IPS-20b (cell line): ENCODE data around the gene ABO.
"Not testable (repeated sequence)": the region's sequence is repeated elsewhere in the genome, so short reads cannot be mapped to it uniquely, and the experiment has no call there.

Source experiments
- H3K27ac ChIP-seq: one replicate; pipeline ENCODE4 v1.5.1; 2013; ENCODE audit warnings: low read length
- H3K27me3 ChIP-seq: 2 replicates; pipeline ENCODE4 v1.6.1; 2013; ENCODE audit warnings: mild to moderate bottlenecking, low read length, inconsistent platforms; ENCODE audit not compliant: insufficient read depth
- H3K36me3 ChIP-seq: 2 replicates; pipeline ENCODE4 v1.6.1; 2013; ENCODE audit warnings: low read depth, mild to moderate bottlenecking, inconsistent platforms, low read length, moderate library complexity; ENCODE audit not compliant: insufficient read depth
- H3K4me1 ChIP-seq: 2 replicates; pipeline ENCODE4 v1.6.1; 2013; ENCODE audit warnings: mild to moderate bottlenecking, control low read depth, inconsistent platforms, low read length, moderate library complexity; ENCODE audit not compliant: insufficient read depth
- H3K4me3 ChIP-seq: 2 replicates; pipeline ENCODE4 v1.5.1; 2013; ENCODE audit warnings: mild to moderate bottlenecking, low read length, inconsistent platforms
- H3K9ac ChIP-seq: 2 replicates; pipeline ENCODE4 v1.6.1; 2013; ENCODE audit warnings: low read depth, mild to moderate bottlenecking, inconsistent platforms, low read length, moderate library complexity
- H3K9me3 ChIP-seq: 2 replicates; pipeline ENCODE4 v1.6.1; 2013; ENCODE audit warnings: mild to moderate bottlenecking, low read depth, low read length, inconsistent platforms; ENCODE audit not compliant: insufficient read depth

Gene ABO

DNA sequence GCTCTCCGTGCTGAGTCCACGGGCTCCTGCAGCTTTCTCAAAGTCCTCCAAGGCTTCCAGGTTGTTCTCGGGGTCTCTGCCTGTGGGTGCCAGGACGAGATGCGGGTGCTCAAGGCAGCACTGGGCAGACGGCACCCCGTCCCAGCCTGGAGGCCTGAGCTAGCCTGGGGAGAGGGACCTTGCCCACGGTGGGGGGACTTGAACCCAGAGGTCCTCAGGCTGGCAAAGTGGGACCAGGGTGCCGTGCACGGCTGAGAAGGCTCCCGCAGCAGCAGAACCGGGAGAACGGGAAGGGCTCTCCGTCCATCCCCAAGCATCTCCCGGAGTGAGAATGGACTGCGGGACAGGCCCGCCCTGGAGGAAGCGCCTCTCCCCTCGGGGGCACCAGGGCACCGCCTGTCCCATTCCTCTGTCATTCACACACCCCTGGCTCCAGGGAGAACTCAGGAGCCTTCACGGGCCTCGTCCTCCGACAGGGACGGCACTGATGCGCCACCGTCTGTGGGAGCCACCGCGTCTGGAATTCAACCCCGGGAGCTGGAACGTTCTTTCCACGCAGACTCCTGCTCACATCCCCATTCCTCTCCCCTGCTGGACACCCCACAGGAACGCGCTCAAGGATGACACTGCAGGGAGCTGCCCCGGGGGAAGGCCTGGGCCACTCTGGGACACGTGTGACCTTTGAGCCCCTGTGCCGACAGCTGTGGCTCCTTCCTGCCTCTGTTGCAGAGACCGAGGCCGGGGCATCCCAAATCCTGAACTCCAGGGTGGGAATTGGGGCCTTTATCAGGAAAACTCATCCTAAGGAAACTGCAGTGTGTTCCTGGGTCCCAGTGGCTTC is 49.6 kb downstream of the ABO start:
- no peak overlapping the region for H3K4me3 ChIP-seq
- H3K27me3 ChIP-seq = peaks cover 4% of the 10 kb centered on the region; the same call in 1 of the 2 replicates
- no peak overlapping the region for H3K9ac ChIP-seq
- H3K9me3 ChIP-seq = no peaks in the 10 kb centered on the region
- no peaks in the 10 kb centered on the region for H3K4me1 ChIP-seq
- H3K27ac ChIP-seq = no peak overlapping the region
- no peaks in the 10 kb centered on the region for H3K36me3 ChIP-seq

- H3K36me3 ChIP-seq = no peaks in the 10 kb centered on the region
- no peaks in the 10 kb centered on the region for H3K9me3 ChIP-seq
- no peak overlapping the region for H3K4me3 ChIP-seq
- no peaks in the 10 kb centered on the region for H3K4me1 ChIP-seq
- peaks cover 10% of the 10 kb centered on the region; the same call in 1 of the 2 replicates for H3K27me3 ChIP-seq
- H3K27ac ChIP-seq = no peak overlapping the region
- H3K9ac ChIP-seq = no peak overlapping the region
These were observed 50.2 kb downstream of the ABO start for GRCh38 chr9:133224762-133225161.

GRCh38 chr9:133223159-133223756 is 51.7 kb downstream of the ABO start:
- H3K9ac ChIP-seq, H3K27ac ChIP-seq, H3K4me1 ChIP-seq, H3K4me3 ChIP-seq, H3K36me3 ChIP-seq, H3K9me3 ChIP-seq: not testable (repeated sequence)
- peaks cover 25% of the 10 kb centered on the region for H3K27me3 ChIP-seq

GRCh38 chr9:133221994-133222393 is 53.0 kb downstream of the ABO start:
- not testable (repeated sequence) for H3K4me3 ChIP-seq, H3K27ac ChIP-seq, H3K4me1 ChIP-seq, H3K36me3 ChIP-seq, H3K9ac ChIP-seq, H3K9me3 ChIP-seq
- H3K27me3 ChIP-seq = peaks cover 25% of the 10 kb centered on the region

DNA sequence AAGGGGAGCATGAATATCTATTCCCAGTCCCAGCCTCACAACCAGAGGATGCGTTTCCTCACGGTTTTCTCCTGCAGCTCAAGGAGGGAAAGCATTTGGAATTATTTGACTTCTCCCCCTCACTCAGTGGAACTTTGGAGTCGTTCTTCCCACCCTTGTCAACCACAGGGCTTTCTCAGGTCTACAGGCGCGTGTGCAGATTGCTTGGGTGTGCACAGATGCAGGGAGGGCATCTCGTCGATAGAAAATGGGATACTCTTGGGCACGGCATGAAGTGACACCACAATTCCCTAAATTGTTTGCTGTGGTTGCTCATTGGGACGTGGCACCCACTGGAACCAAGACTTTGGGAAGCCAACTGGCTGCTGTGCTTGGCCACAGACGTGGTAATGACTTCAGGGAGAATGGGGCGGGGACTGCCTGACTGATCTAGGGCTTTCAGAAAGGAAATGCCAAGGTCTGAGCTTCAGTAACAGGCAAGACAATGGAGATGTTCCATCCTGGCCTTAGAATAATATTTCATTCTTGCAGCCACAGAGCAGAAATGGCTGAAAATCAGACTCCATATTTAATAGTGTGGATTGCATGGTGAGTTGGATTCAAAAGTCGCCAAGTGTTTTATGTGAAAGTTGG is 53.7 kb downstream of the ABO start:
- Histone ChIP-seq H3K27ac (no peak overlapping the region), H3K4me3 (no peak overlapping the region), H3K4me1 (no peaks in the 10 kb centered on the region), H3K9me3 (no peaks in the 10 kb centered on the region), H3K9ac (no peak overlapping the region), H3K36me3 (no peaks in the 10 kb centered on the region), H3K27me3 (peaks cover 25% of the 10 kb centered on the region)

GRCh38 chr9:133218049-133218975 is 56.7 kb downstream of the ABO start:
- not testable (repeated sequence) for H3K9me3 ChIP-seq, H3K4me1 ChIP-seq, H3K27ac ChIP-seq, H3K9ac ChIP-seq, H3K4me3 ChIP-seq, H3K36me3 ChIP-seq
- peaks cover 42% of the 10 kb centered on the region for H3K27me3 ChIP-seq

DNA sequence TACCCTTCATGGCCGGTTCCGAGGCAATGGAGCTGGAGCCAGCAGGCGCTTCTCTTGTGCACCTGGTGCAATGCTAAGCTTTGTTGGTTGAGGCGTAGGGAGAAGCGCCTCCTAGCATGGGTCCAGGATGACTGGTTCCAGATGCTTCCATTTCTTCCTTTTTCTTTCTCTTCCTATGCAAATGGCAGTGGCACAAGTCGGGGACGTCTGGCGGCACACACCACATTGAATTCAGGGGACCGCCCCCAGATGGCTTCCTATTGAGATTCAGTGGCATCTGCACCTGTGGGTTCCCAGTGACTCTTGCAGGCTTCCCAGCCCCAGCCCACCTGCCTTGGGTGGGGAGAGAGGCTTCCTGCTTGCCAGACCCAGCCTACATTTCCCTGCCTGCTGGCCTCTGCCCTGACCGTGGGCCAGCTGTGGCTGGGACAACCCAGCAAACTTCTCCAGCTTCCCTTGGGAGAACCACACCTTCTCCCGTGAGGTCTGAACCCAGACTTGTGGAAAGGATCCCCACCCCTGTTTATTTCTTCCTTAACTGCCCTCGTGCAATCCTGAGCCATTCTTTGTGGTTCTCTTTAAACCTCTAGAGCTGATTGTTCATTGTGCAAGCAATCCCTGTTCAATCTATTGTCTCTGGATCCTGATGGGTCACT is 57.5 kb downstream of the ABO start:
- H3K9me3 ChIP-seq, H3K9ac ChIP-seq, H3K36me3 ChIP-seq, H3K4me1 ChIP-seq, H3K4me3 ChIP-seq, H3K27ac ChIP-seq: not testable (repeated sequence)
- peaks cover 42% of the 10 kb centered on the region for H3K27me3 ChIP-seq

DNA sequence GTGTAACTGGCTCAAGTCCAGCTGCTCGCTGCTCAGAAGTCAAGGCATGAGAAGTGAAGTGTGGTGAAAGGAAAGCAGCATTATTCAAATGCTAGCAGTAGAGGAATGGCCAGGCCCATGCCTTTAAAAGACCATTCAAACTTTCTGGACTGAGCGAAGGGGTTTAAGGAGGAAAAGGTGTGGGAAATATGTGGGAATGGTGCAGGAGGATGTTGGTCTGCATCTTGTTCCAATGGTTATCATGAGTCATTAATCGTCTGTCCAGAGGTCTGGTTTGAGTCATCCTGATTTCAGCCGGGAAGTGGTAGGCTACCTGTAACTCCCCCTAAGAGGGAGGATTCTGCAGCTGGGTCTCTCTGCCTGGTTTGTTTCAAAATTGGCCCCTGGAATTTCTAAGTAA is 60.7 kb downstream of the ABO start:
- not testable (repeated sequence) for H3K27ac ChIP-seq, H3K9me3 ChIP-seq, H3K4me1 ChIP-seq, H3K36me3 ChIP-seq, H3K9ac ChIP-seq, H3K4me3 ChIP-seq
- peaks cover 47% of the 10 kb centered on the region for H3K27me3 ChIP-seq

GRCh38 chr9:133210609-133211008 is 64.4 kb downstream of the ABO start:
- no peaks in the 10 kb centered on the region for H3K4me1 ChIP-seq
- H3K9me3 ChIP-seq = no peaks in the 10 kb centered on the region
- H3K4me3 ChIP-seq = no peak overlapping the region
- peaks cover 51% of the 10 kb centered on the region for H3K27me3 ChIP-seq
- no peak overlapping the region for H3K27ac ChIP-seq
- no peak overlapping the region for H3K9ac ChIP-seq
- no peaks in the 10 kb centered on the region for H3K36me3 ChIP-seq

DNA sequence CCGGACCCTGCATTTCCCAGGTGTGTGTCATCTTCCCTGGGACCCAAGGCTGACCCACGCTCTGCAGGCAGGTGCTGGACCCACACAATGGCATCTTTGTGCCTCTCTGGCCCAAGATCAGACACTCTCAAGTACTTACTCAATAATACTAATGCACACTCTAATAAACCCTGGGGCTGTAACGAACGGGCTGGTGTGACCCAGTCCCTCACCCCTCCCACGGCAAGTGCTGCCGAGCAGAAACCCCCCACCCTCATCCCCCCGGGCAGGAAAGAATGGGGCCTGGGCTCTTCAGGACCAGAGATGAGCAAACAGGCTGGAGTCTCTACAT is 64.8 kb downstream of the ABO start:
- Histone ChIP-seq H3K4me1 (no peaks in the 10 kb centered on the region), H3K4me3 (no peak overlapping the region), H3K9ac (no peak overlapping the region), H3K27ac (no peak overlapping the region), H3K9me3 (no peaks in the 10 kb centered on the region), H3K36me3 (no peaks in the 10 kb centered on the region), H3K27me3 (peaks cover 47% of the 10 kb centered on the region)
